ENCODE measurements around the gene THTPA. TPM values are rescaled to one million over a fixed set of nuclear protein-coding genes. Genes with fewer than 3 reads are reported as not detected.

The THTPA gene
- total RNA-seq, 1 donor from 2014 or later = 115 TPM

GRCh38 chr14:23601424-23601823, 45.4 kb downstream of the THTPA start:
- H3K4me3 ChIP-seq = no peak overlapping the region
- intact Hi-C loops (cut with DNase I) = no loop called here
- H3K9me3 ChIP-seq = no peaks in the 10 kb centered on the region
- H3K27ac ChIP-seq = no peak overlapping the region
- no peaks in the 10 kb centered on the region for H3K36me3 ChIP-seq
- DNase-seq (ENCODE audit: low spot score in 2 of 2) = no peak
- no peaks in the 10 kb centered on the region for H3K27me3 ChIP-seq
- TF ChIP-seq CTCF (IDR thresholded peaks at IDR 0.05) = no peak
- H3K4me1 ChIP-seq = no peaks in the 10 kb centered on the region

DNA sequence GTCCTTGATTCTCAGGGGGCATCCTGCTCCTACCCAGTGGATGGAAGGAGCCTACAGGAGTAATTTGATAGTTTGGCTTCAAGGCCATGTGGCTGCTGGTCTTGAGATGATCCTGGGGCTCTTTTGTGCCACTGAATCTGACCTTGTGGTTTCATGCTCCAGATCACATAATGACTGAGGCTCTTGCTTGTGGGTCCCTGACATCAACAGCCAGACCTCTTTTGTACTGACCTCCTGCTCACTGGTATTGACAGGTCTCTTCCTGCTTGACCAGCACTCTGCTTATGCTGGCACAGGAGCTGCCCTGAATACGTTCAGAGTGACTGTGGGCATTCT, 45.7 kb downstream of the THTPA start:
- no peaks in the 10 kb centered on the region for H3K9me3 ChIP-seq
- TF ChIP-seq CTCF (IDR thresholded peaks at IDR 0.05) = no peak
- no peak overlapping the region for H3K27ac ChIP-seq
- H3K36me3 ChIP-seq = no peaks in the 10 kb centered on the region
- intact Hi-C loops (cut with DNase I) = no loop called here
- DNase-seq (ENCODE audit: low spot score in 2 of 2) = no peak
- no peaks in the 10 kb centered on the region for H3K4me1 ChIP-seq
- H3K27me3 ChIP-seq = no peaks in the 10 kb centered on the region
- no peak overlapping the region for H3K4me3 ChIP-seq

DNA sequence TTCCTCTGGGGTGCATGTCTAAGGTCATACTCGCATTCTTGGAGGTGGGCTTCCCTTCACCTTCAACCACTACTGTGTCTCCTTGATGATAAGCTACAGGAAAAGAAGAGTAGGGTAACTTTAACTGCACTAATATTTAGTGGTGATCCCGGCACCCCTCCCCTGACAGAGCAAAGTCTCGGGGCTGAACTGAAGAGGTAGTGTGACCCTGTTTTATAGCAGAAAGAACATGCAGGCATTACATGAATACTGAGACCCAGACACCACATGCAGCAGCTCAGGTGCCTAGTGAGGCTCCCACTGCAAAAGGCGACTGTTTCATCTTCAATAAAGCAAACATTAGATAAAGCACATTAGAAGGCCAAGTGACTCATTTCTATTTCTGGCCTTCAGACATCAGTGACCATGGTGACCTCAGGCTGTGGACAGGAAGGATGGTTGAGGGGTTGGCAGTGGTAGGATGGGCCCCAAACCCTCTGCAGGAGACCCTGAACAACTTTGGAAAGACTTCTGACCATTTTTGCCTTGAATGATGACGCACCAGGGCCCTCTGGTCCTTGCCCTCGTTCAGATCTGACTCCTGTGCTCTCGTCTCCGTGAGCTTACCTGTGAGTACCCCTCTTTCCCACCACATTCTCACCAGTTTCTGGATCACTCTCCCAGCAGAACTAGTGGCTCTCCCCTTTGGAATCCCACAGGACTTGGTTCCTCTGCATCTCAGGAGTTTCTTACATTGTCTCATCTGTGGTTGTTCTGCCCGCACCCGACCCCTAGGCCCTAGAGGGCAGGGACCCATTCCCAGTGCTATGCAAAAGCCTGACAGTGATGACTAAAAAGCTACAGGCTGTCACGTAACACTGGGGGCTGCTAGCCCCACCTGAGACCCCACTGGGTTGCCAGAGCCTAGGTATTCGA, 46.4 kb downstream of the THTPA start:
- TF ChIP-seq CTCF (IDR thresholded peaks at IDR 0.05) = no peak
- H3K27me3 ChIP-seq = no peaks in the 10 kb centered on the region
- no peaks in the 10 kb centered on the region for H3K9me3 ChIP-seq
- H3K27ac ChIP-seq = no peak overlapping the region
- no peaks in the 10 kb centered on the region for H3K4me1 ChIP-seq
- H3K36me3 ChIP-seq = no peaks in the 10 kb centered on the region
- intact Hi-C loops (cut with DNase I) = no loop called here
- DNase-seq (ENCODE audit: low spot score in 2 of 2) = no peak
- no peak overlapping the region for H3K4me3 ChIP-seq

DNA sequence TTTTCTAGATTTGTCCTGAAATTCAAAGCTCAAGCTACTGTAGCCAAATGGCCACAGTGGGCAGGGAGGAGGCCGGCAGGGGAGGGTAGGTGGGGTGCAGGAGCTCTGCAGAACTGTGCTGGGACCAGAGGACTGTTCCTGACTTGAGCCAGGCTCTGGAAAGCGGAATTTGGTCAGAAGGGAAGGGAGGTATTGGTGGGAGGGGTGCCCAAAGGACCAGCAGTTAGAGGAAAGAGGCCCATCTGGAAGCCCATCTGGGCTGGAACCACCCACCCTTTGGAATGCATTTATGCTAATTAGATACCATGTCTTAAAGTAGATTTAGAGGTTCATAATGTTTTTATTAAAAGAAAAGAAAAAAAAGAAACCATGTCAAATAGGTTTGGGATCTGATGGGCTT, 47.0 kb downstream of the THTPA start:
- no peak for DNase-seq (ENCODE audit: low spot score in 2 of 2)
- H3K4me1 ChIP-seq = no peaks in the 10 kb centered on the region
- H3K36me3 ChIP-seq = no peaks in the 10 kb centered on the region
- no peaks in the 10 kb centered on the region for H3K9me3 ChIP-seq
- H3K4me3 ChIP-seq = no peak overlapping the region
- intact Hi-C loops (cut with DNase I) = no loop called here
- TF ChIP-seq CTCF (IDR thresholded peaks at IDR 0.05) = no peak
- no peak overlapping the region for H3K27ac ChIP-seq
- H3K27me3 ChIP-seq = no peaks in the 10 kb centered on the region

- H3K4me3 ChIP-seq = no peak overlapping the region
- no peak overlapping the region for H3K27ac ChIP-seq
- H3K27me3 ChIP-seq = no peaks in the 10 kb centered on the region
- no peak for DNase-seq (ENCODE audit: low spot score in 2 of 2)
- intact Hi-C loops (cut with DNase I) = no loop called here
- no peaks in the 10 kb centered on the region for H3K9me3 ChIP-seq
- no peaks in the 10 kb centered on the region for H3K36me3 ChIP-seq
- H3K4me1 ChIP-seq = no peaks in the 10 kb centered on the region
- TF ChIP-seq CTCF (IDR thresholded peaks at IDR 0.05) = no peak
Measured at GRCh38 chr14:23604148-23604547, 48.1 kb downstream of the THTPA start.

Measured in ascending aorta (tissue), 2 donors.